NCI-H345 (cell line): ENCODE results near the gene PHYKPL.
A peak's percentile ranks its signal among the peaks of the same experiment; 100 is the strongest.
"Not testable (repeated sequence)": the region's sequence is repeated elsewhere in the genome, so short reads cannot be mapped to it uniquely, and the experiment has no call there.

Experiments used
- DNase-seq: peaks from one replicate; lab custom pipeline; 2025; lab: John Stamatoyannopoulos, UW

Gene PHYKPL

GRCh38 chr5:178264044-178264443, 31.4 kb upstream of the PHYKPL start:
- DNase-seq, result no peak

- no peak for DNase-seq
Measured at GRCh38 chr5:178261666-178262600, 29.3 kb upstream of the PHYKPL start.

- no peak for DNase-seq
Measured at GRCh38 chr5:178259623-178260536, 27.3 kb upstream of the PHYKPL start.

- DNase-seq, result no peak
Measured at GRCh38 chr5:178257650-178258049, 25.0 kb upstream of the PHYKPL start.

- no peak for DNase-seq
Measured at GRCh38 chr5:178256746-178257145, 24.1 kb upstream of the PHYKPL start.

GRCh38 chr5:178253632-178254031, 21.0 kb upstream of the PHYKPL start:
- DNase-seq, result not testable (repeated sequence)

GRCh38 chr5:178252258-178252657, 19.7 kb upstream of the PHYKPL start:
- DNase-seq, result no peak

- no peak for DNase-seq
Measured at GRCh38 chr5:178250263-178250662, 17.7 kb upstream of the PHYKPL start.

GRCh38 chr5:178249191-178249989, 16.8 kb upstream of the PHYKPL start:
- DNase-seq, result no peak

- DNase-seq, result no peak
Measured at GRCh38 chr5:178248750-178249149, 16.1 kb upstream of the PHYKPL start.

GRCh38 chr5:178247481-178248456, 15.2 kb upstream of the PHYKPL start:
- peak; percentile 16 for DNase-seq

- no peak for DNase-seq
Measured at GRCh38 chr5:178246624-178247279, 14.2 kb upstream of the PHYKPL start.

- DNase-seq, result no peak
Measured at GRCh38 chr5:178245389-178245788, 12.8 kb upstream of the PHYKPL start.

GRCh38 chr5:178244576-178244975, 12.0 kb upstream of the PHYKPL start:
- DNase-seq, result no peak

GRCh38 chr5:178242416-178242815, 9.8 kb upstream of the PHYKPL start:
- DNase-seq, result no peak

- no peak for DNase-seq
Measured at GRCh38 chr5:178241688-178242231, 9.2 kb upstream of the PHYKPL start.

GRCh38 chr5:178241231-178241663, 8.6 kb upstream of the PHYKPL start:
- DNase-seq, result no peak

- no peak for DNase-seq
Measured at GRCh38 chr5:178240766-178241165, 8.2 kb upstream of the PHYKPL start.

- no peak for DNase-seq
Measured at GRCh38 chr5:178240341-178240741, 7.7 kb upstream of the PHYKPL start.
